HCT116 (cell line): ENCODE data around the gene SPTBN1. TPM values are rescaled to one million over a fixed set of nuclear protein-coding genes. Genes with fewer than 3 reads are reported as not detected.

ENCODE experiments used
- ATAC-seq: fragments of 200-7000 bp; cut with Tn5 transposase; 2 replicates; pipeline ENCODE4 v1.9.1; 2020; ENCODE audit warnings: mild to moderate bottlenecking, moderate library complexity
- BruUV-seq: library from RNA; stranded (reverse); fragments of 400-500 nt; replicated peaks from 2 replicates; lab custom pipeline; 2021; lab: Mats Ljungman, UMichigan
- CTCF ChIA-PET: fragments of 300-600 bp; sonication (Branson Sonifier 250); formaldehyde crosslinking; loops from one replicate; lab custom pipeline; 2021; ENCODE audit warnings: antibody characterized with exemption; lab: Charles Lee
- POLR2A ChIA-PET: fragments of 300-600, 350-600 bp; sonication (Branson Sonifier 250); formaldehyde crosslinking; loops from one replicate; lab custom pipeline; 2021; ENCODE audit warnings: antibody characterized with exemption; lab: Charles Lee
- RAD21 ChIA-PET, 2 experiments: fragments of 300-600 bp; sonication (Branson Sonifier 250); formaldehyde crosslinking; loops; one replicate each; lab custom pipeline; 2023; ENCODE audit warnings: low total read pairs in 2 of 2; ENCODE audit not compliant: uncharacterized antibody in 2 of 2, unreplicated experiment in 2 of 2, low non-redundant PET in 1 of 2; lab: Charles Lee
- DNase-seq: peaks from one replicate; pipeline ENCODE4 v3.0.0-alpha.2; 2010; ENCODE audit warnings: low read depth, low spot score
- H2AFZ ChIP-seq: fragments of 200-600 bp; shearing (Covaris generic), sonication (generic); 2 replicates; pipeline ENCODE4 v1.6.1; 2017; ENCODE audit warnings: low read depth, mixed run types, mixed read lengths, antibody characterized with exemption, low read length; ENCODE audit not compliant: poor library complexity, severe bottlenecking
- H3K27ac ChIP-seq: 2 replicates; pipeline ENCODE4 v1.5.1; 2012; ENCODE audit warnings: low read depth, low read length
- H3K27me3 ChIP-seq: fragments of 200-600 bp; sonication (generic); 2 replicates; pipeline ENCODE4 v1.6.1; 2016; ENCODE audit warnings: mixed run types, low read length, mixed read lengths; ENCODE audit not compliant: insufficient read depth
- H3K36me3 ChIP-seq, 2 experiments: fragments of 200-500 bp in 1 of 2; fragments of 200-600 bp in 1 of 2; sonication (Bioruptor generic) in 1 of 2; sonication (generic) in 1 of 2; 2 replicates each; pipeline versions ENCODE4 v1.5.1 to v1.6.1; 2014 to 2016; ENCODE audit warnings: low read length in 2 of 2, inconsistent platforms in 1 of 2, mixed read lengths in 1 of 2, mixed run types in 1 of 2; ENCODE audit not compliant: insufficient read depth in 2 of 2, control insufficient read depth in 1 of 2
- H3K4me1 ChIP-seq, 2 experiments: fragments of 200-600 bp in 1 of 2; sonication (generic) in 1 of 2; 2 replicates each; pipeline versions ENCODE4 v1.5.1 to v1.6.1; 2012 to 2017; ENCODE audit warnings: low read length in 2 of 2, inconsistent platforms in 1 of 2, mild to moderate bottlenecking in 1 of 2, mixed read lengths in 1 of 2, mixed run types in 1 of 2, moderate library complexity in 1 of 2; ENCODE audit not compliant: insufficient read depth in 2 of 2, control insufficient read depth in 1 of 2
- H3K4me2 ChIP-seq: fragments of 200-600 bp; sonication (generic); 2 replicates; pipeline ENCODE4 v1.6.1; 2017; ENCODE audit warnings: mixed run types, low read length, mixed read lengths
- H3K4me3 ChIP-seq, 2 experiments: fragments of 200-600 bp in 1 of 2; sonication (generic) in 1 of 2; replicated peaks in 1 of 2; 2 replicates each; pipeline ENCODE4 v1.5.1; 2011 to 2016; ENCODE audit warnings: low read length in 2 of 2, control low read depth in 1 of 2, low read depth in 1 of 2, mild to moderate bottlenecking in 1 of 2, mixed read lengths in 1 of 2, mixed run types in 1 of 2
- H3K79me2 ChIP-seq: fragments of 200-600 bp; sonication (generic); 2 replicates; pipeline ENCODE4 v1.6.1; 2017; ENCODE audit warnings: mild to moderate bottlenecking, mixed run types, low read length, moderate library complexity, mixed read lengths; ENCODE audit not compliant: insufficient read depth
- H3K9ac ChIP-seq: fragments of 200-600 bp; sonication (generic); 2 replicates; pipeline ENCODE4 v1.6.1; 2016; ENCODE audit warnings: low read length, mixed read lengths
- H3K9me2 ChIP-seq: fragments of 200-600 bp; sonication (generic), shearing (Covaris generic); 2 replicates; pipeline ENCODE4 v1.6.1; 2017; ENCODE audit warnings: mixed run types, mild to moderate bottlenecking, moderate library complexity; ENCODE audit not compliant: insufficient read depth
- H3K9me3 ChIP-seq, 2 experiments: fragments of 200-500 bp in 1 of 2; fragments of 200-600 bp in 1 of 2; sonication (Bioruptor generic) in 1 of 2; sonication (generic) in 1 of 2; 2 replicates each; pipeline ENCODE4 v1.6.1; 2014 to 2017; ENCODE audit warnings: low read length in 2 of 2, mixed read lengths in 2 of 2, inconsistent platforms in 1 of 2, low read depth in 1 of 2, mild to moderate bottlenecking in 1 of 2, mixed run types in 1 of 2, moderate library complexity in 1 of 2; ENCODE audit not compliant: control insufficient read depth in 1 of 2, insufficient read depth in 1 of 2
- H4K20me1 ChIP-seq: fragments of 200-600 bp; sonication (generic), shearing (Covaris generic); 2 replicates; pipeline ENCODE4 v1.6.1; 2017; ENCODE audit warnings: mixed run types, mild to moderate bottlenecking, moderate library complexity; ENCODE audit not compliant: insufficient read depth
- ATF3 ChIP-seq: IDR thresholded peaks from 2 replicates; pipeline ENCODE4 v1.6.1; 2012
- CBX3 ChIP-seq: IDR thresholded peaks from 2 replicates; pipeline ENCODE4 v1.6.1; 2012; ENCODE audit warnings: low read depth
- ELF1 ChIP-seq: IDR thresholded peaks from 2 replicates; pipeline ENCODE4 v1.6.1; 2012; ENCODE audit warnings: low read depth, borderline replicate concordance
- EZH2phosphoT487 ChIP-seq: fragments of 200-600 bp; IDR thresholded peaks from 2 replicates; pipeline ENCODE4 v1.6.1; 2018; ENCODE audit warnings: antibody characterized with exemption, borderline replicate concordance
- FOSL1 ChIP-seq: IDR thresholded peaks from 2 replicates; pipeline ENCODE4 v1.6.1; 2012; ENCODE audit warnings: low read depth
- REST ChIP-seq: IDR thresholded peaks from 2 replicates; pipeline ENCODE4 v1.6.1; 2012; ENCODE audit warnings: low read depth
- SP1 ChIP-seq: IDR thresholded peaks from 2 replicates; pipeline ENCODE4 v1.6.1; 2012; ENCODE audit warnings: low read depth
- TCF7L2 ChIP-seq: IDR thresholded peaks from 2 replicates; pipeline ENCODE4 v1.7.0; 2011; ENCODE audit warnings: borderline replicate concordance, inconsistent platforms; ENCODE audit not compliant: insufficient read depth, insufficient read length; ENCODE audit errors: extremely low read depth
- YY1 ChIP-seq: IDR thresholded peaks from 2 replicates; pipeline ENCODE4 v1.6.1; 2011; ENCODE audit warnings: low read length, low read depth, moderate library complexity, mild to moderate bottlenecking; ENCODE audit not compliant: insufficient replicate concordance; ENCODE audit errors: extremely low read depth
- intact Hi-C: fragments of 100-400 bp; cut with micrococcal nuclease; formaldehyde crosslinking; loops from 2 replicates; pipeline ENCODE4 v1.10.0; 2022
- total RNA-seq: library from RNA; stranded (reverse); gene quantifications from one replicate; pipeline ENCODE4 v1.2.1, GENCODE V29; 2021; ENCODE audit not compliant: unreplicated experiment

The SPTBN1 gene
- total RNA-seq, 1 experiment from 2014 or later: 84.4 TPM

- no peaks in the 10 kb centered on the region for H3K79me2 ChIP-seq
- TF ChIP-seq YY1 (no peak), EZH2phosphoT487 (no peak), CBX3 (no peak), TCF7L2 (no peak), SP1 (no peak), FOSL1 (no peak), ATF3 (no peak), REST (no peak), ELF1 (no peak)
- ChIA-PET CTCF (no interaction called here), POLR2A (no interaction called here), RAD21 (no interaction called here)
- peaks cover 0 to 3% of the 10 kb centered on the region in 2 experiments; a peak in 2 of 4 replicates for H3K36me3 ChIP-seq
- BruUV-seq: no TSS peak
- no peaks in the 10 kb centered on the region for H4K20me1 ChIP-seq
- H3K4me2 ChIP-seq: no peak overlapping the region
- H3K4me1 ChIP-seq: peaks cover 8 to 29% of the 10 kb centered on the region in 2 experiments
- H3K9me2 ChIP-seq: no peaks in the 10 kb centered on the region
- no peak overlapping the region for H3K27ac ChIP-seq
- H2AFZ ChIP-seq: no peak overlapping the region
- H3K27me3 ChIP-seq: no peaks in the 10 kb centered on the region
- intact Hi-C loops: loop anchor here (10.0 kb wide), 1 partner anchor 645 kb away; no protein-coding TSS in a partner anchor
- no peak for ATAC-seq
- H3K4me3 ChIP-seq: no peak overlapping the region
- H3K9ac ChIP-seq: no peak overlapping the region
- DNase-seq: no peak
- H3K9me3 ChIP-seq: no peaks in the 10 kb centered on the region
Observed at GRCh38 chr2:54529935-54530334, 73.8 kb downstream of the SPTBN1 start.
